Right lobe of liver (tissue), 6 donors: Measurements from ENCODE around the gene TBL2. TPM values are rescaled to one million over a fixed set of nuclear protein-coding genes. Genes with fewer than 3 reads are reported as not detected.
A peak's percentile ranks its signal among the peaks of the same experiment; 100 is the strongest.

ENCODE experiments used
- ATAC-seq, 4 donors: fragments of 200-7000 bp; cut with Tn5 transposase; one replicate each; pipeline ENCODE4 v1.9.1; 2020; ENCODE audit warnings: mild to moderate bottlenecking in 4 of 4, moderate library complexity in 4 of 4
- DNase-seq, 3 donors: peaks; one replicate each; pipeline ENCODE4 v3.0.0-alpha.2; 2020
- H3K27ac ChIP-seq, 3 donors: fragments of 200-600 bp; one replicate each; pipeline ENCODE4 v1.8.0; 2022
- H3K27me3 ChIP-seq, 2 donors: fragments of 200-600 bp; one replicate each; pipeline ENCODE4 v1.8.0; 2022
- H3K36me3 ChIP-seq, 4 donors: fragments of 200-600 bp; sonication (generic) in 1 of 4; one replicate each; pipeline versions ENCODE4 v1.5.1 to v1.8.0; 2017 to 2022; ENCODE audit warnings: control low read depth in 1 of 4
- H3K4me1 ChIP-seq, 4 donors: fragments of 200-600 bp; sonication (generic) in 1 of 4; one replicate each; pipeline versions ENCODE4 v1.5.1 to v1.8.0; 2017 to 2022; ENCODE audit warnings: control low read depth in 1 of 4
- H3K4me3 ChIP-seq, 3 donors: fragments of 200-600 bp; one replicate each; pipeline ENCODE4 v1.8.0; 2022
- H3K9me3 ChIP-seq, 4 donors: fragments of 200-600 bp; sonication (generic) in 1 of 4; one replicate each; pipeline versions ENCODE4 v1.5.1 to v1.8.0; 2017 to 2022; ENCODE audit warnings: control low read depth in 1 of 4
- POLR2A ChIP-seq: fragments of 450-650 bp; IDR thresholded peaks from one replicate; pipeline ENCODE4 v1.6.1; 2017; ENCODE audit warnings: antibody characterized with exemption, mild to moderate bottlenecking
- WGBS: methylation state at CpG from one replicate; pipeline ENCODE4 v1.1.6; 2018; ENCODE audit warnings: low coverage, low lambda C conversion rate; ENCODE audit not compliant: insufficient coverage; ENCODE audit errors: missing lambda C conversion rate; 5-methylcytosine and 5-hydroxymethylcytosine counted together
- intact Hi-C, 2 donors: fragments of 100-400 bp; cut with DNase I; formaldehyde crosslinking; loops; one replicate each; pipeline versions ENCODE4 v1.11.2 to v1.14.1; 2022
- total RNA-seq, 6 experiments: library from RNA; depleted of rRNA in 2 of 6; stranded (reverse); fragments of >200 nt in 2 of 6; fragmentation: NEBNext Ultra II Directional in 3 of 6; extraction: Animal tissue kit (Norgen Biotek cat#: 25700) in 3 of 6; gene quantifications; one replicate each; pipeline versions ENCODE4 v1.1.0 to v1.2.4, GENCODE V29; 2016 to 2023
- TF ChIP-seq, protein P1 (sequence below), 4 donors: fragments of 200-600 bp in 3 of 4; fragments of 450-650 bp in 1 of 4; IDR thresholded peaks; one replicate each; pipeline versions ENCODE4 v1.5.1 to v1.8.0; 2016 to 2022; ENCODE audit warnings: antibody characterized with exemption in 4 of 4, mild to moderate bottlenecking in 2 of 4
- donor health status: DM: no; HTN: yes; CAD: no.
- donor health status: DM: no; HTN: no; CAD: no.
- donor health status: DM: no; HTN: no; CAD: no.
- donor health status: DM: no; HTN: yes; CAD: no.
- donor health status: DM: no; HTN: yes; CAD: no.

Gene TBL2
- total RNA-seq, 6 experiments from 2014 or later = 12.3 to 31.1 (median 16.6) TPM

DNA sequence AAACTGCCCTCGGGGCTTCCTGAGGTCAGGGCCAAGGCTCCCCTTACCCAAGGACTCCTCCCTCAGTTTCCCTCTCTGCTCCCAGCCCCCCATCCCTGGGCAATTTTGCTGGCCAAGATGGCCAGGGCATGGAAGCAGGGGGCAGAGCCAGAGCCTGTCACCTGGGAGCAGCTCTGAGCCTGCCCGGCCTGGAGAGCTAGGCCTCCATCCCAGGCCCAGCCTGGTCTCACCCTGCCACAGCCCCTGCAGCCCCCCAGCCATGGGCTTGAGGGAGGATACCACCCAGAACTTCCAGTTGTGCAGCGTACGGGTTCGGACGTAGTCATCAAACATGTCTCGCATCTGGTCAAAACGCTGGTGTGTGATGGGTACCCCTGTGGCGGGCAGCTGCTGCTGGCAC is 17.0 kb upstream of the TBL2 start:
- no peak overlapping the region for H3K27ac ChIP-seq
- 36% methylated on average over 1 of the region's 9 CpGs for WGBS
- DNase-seq (peak in 1 of 3 donors; percentile 46), ATAC-seq (no peak)
- H3K4me1 ChIP-seq = no peaks in the 10 kb centered on the region
- H3K4me3 ChIP-seq = no peak overlapping the region
- H3K36me3 ChIP-seq = peaks cover 0 to 33% (median 8%) of the 10 kb centered on the region in 4 donors
- TF ChIP-seq, protein P1, sequence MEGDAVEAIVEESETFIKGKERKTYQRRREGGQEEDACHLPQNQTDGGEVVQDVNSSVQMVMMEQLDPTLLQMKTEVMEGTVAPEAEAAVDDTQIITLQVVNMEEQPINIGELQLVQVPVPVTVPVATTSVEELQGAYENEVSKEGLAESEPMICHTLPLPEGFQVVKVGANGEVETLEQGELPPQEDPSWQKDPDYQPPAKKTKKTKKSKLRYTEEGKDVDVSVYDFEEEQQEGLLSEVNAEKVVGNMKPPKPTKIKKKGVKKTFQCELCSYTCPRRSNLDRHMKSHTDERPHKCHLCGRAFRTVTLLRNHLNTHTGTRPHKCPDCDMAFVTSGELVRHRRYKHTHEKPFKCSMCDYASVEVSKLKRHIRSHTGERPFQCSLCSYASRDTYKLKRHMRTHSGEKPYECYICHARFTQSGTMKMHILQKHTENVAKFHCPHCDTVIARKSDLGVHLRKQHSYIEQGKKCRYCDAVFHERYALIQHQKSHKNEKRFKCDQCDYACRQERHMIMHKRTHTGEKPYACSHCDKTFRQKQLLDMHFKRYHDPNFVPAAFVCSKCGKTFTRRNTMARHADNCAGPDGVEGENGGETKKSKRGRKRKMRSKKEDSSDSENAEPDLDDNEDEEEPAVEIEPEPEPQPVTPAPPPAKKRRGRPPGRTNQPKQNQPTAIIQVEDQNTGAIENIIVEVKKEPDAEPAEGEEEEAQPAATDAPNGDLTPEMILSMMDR (IDR thresholded peaks at IDR 0.05) = no peak
- no peak for TF ChIP-seq POLR2A
- intact Hi-C loops = no loop called here
- no peaks in the 10 kb centered on the region for H3K9me3 ChIP-seq
- no peaks in the 10 kb centered on the region for H3K27me3 ChIP-seq

DNA sequence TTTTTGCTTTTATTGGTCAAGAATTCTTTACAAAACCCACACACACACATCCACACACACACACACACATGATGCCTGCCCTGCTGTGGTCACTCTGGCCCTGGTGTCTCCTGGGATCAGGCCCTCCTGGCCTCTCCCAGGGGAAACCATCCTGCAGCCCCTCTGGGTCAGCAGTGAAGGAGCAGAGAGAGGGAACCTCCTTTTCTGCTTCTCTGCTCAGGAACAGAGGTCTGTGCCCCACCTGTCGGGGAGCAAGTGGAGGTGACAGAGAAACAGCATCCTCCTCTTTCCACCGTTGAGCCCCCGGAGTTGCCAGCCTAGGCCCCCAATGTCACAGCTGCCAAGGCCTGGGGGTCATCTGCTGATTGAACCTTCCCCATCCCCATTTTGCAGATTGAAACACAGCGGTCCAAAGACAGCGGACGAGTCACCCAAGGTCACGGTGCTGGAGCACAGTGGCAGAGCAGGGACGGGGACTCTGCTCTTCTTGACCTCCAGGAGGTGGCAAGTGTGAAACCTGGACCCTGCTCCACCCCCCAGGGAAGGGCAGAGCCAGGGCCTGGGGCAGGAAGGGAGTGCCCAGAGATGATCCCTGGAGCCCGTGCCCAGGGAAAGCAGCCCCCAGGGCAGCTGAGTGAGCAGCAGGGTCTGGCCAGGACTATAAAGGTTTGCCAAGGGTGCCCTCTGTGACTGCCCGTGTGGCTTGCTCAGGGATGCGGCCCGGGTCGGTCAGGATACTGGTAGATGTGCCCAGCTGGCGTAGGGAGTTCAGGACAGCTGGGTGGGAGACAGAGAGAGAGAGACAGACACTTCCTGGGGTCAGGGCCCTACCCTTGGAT is 15.0 kb upstream of the TBL2 start:
- peak in 1 of 3 donors; percentile 51 for DNase-seq
- Histone ChIP-seq H3K4me1 (no peaks in the 10 kb centered on the region), H3K27me3 (no peaks in the 10 kb centered on the region), H3K27ac (no peak overlapping the region), H3K4me3 (no peak overlapping the region), H3K36me3 (peaks cover 0 to 24% (median 8%) of the 10 kb centered on the region in 4 donors), H3K9me3 (no peaks in the 10 kb centered on the region)
- intact Hi-C loops = no loop called here
- ATAC-seq = peak in 3 of 4 donors; percentile 7 to 17 (median 12)
- TF ChIP-seq, protein P1 (IDR thresholded peaks at IDR 0.05) = no peak
- TF ChIP-seq POLR2A = no peak
- no CpG with 5 or more reads among the region's 14 CpGs for WGBS

DNA sequence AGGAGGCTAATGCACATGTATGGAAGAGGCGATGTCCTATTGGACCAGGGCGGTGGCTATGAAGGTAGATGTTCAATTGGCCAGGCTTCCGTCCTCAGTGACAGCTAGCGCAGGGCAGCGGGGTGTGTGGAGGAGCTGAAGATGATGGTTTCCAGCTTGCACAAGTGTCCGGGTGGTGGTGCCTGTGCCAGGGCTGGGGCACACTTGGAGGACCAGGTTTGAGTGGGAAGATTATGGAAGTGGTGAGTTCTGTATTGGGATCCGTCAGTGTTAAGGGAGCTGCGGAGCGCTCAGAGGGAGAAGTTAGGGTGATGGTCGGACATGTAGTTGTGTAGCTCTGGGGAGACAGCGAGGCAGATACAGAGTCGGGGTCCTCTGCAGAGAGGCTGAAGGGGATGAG is 8.5 kb upstream of the TBL2 start:
- Histone ChIP-seq H3K9me3 (no peaks in the 10 kb centered on the region), H3K27ac (no peak overlapping the region), H3K36me3 (no peaks in the 10 kb centered on the region), H3K4me3 (no peak overlapping the region), H3K4me1 (peaks cover 0 to 6% (median 0%) of the 10 kb centered on the region in 4 donors), H3K27me3 (no peaks in the 10 kb centered on the region)
- 79% methylated on average over 12 of the region's 12 CpGs for WGBS
- DNase-seq (peak in 1 of 3 donors; percentile 52), ATAC-seq (peak in 3 of 4 donors; percentile 1 to 5 (median 1))
- no peak for TF ChIP-seq POLR2A
- TF ChIP-seq, protein P1 (IDR thresholded peaks at IDR 0.05) = no peak
- intact Hi-C loops = no loop called here

DNA sequence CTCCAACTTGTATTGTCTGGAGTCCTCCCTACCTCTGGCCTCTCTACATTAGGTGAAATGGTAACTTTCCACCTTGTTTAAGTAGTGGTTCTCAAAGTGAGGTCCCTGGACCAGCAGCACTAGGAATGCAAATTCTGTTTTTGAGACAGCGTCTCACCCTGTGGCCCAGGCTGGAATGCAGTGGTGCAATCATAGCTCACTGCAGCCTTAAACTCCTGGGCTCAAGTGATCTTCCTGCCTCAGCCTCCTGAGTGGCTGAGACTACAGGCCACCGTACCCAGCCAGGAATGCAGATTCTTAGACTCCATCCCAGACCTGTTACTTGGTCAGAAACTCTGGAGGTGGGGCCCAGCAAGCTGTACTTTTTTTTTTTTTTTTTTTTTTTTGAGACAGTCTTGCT is 6.8 kb upstream of the TBL2 start:
- WGBS = no CpG with 5 or more reads among the region's 2 CpGs

More for the DNA sequence above, 6.8 kb upstream of the TBL2 start:
- DNase-seq = peak in 1 of 3 donors; percentile 20
- intact Hi-C loops = no loop called here
- Histone ChIP-seq H3K9me3 (no peaks in the 10 kb centered on the region), H3K27ac (no peak overlapping the region), H3K36me3 (no peaks in the 10 kb centered on the region), H3K27me3 (no peaks in the 10 kb centered on the region), H3K4me3 (no peak overlapping the region), H3K4me1 (peaks cover 0 to 6% (median 0%) of the 10 kb centered on the region in 4 donors)
- ATAC-seq = no peak
- no peak for TF ChIP-seq POLR2A
- TF ChIP-seq, protein P1 (IDR thresholded peaks at IDR 0.05) = no peak
